ENCODE measurements around the gene GATA2.

The GATA2 gene

GRCh38 chr3:128459461-128459820 is 33.6 kb downstream of the GATA2 start:
- Histone ChIP-seq H3K27ac (replicated peaks) (no peak overlapping the region), H3K4me3 (replicated peaks; ENCODE audit: insufficient read depth, low read length) (no peak overlapping the region), H3K27me3 (ENCODE audit: insufficient read depth, poor library complexity, severe bottlenecking) (peaks cover 30% of the 10 kb centered on the region)
- TF ChIP-seq REST (IDR thresholded peaks at IDR 0.05; ENCODE audit: insufficient replicate concordance, low read depth) (no peak), GABPA (IDR thresholded peaks at IDR 0.05; ENCODE audit: low read depth) (no peak)
- no peak for DNase-seq (ENCODE audit: low read depth in 1 of 2, low spot score in 1 of 2)

GRCh38 chr3:128458746-128459460 is 34.1 kb downstream of the GATA2 start:
- no peak for DNase-seq (ENCODE audit: low read depth in 1 of 2, low spot score in 1 of 2)
- peaks cover 33% of the 10 kb centered on the region for H3K27me3 ChIP-seq (ENCODE audit: insufficient read depth, poor library complexity, severe bottlenecking)
- TF ChIP-seq CTCF (IDR thresholded peaks at IDR 0.05; ENCODE audit: insufficient read depth, low read length) (no peak), SPI1 (IDR thresholded peaks at IDR 0.05; ENCODE audit: borderline replicate concordance, low read depth) (no peak), GABPA (IDR thresholded peaks at IDR 0.05; ENCODE audit: low read depth) (no peak), POLR2AphosphoS5 (IDR thresholded peaks at IDR 0.05; ENCODE audit: low read depth) (no peak), REST (IDR thresholded peaks at IDR 0.05; ENCODE audit: insufficient replicate concordance, low read depth) (no peak)
- no peak overlapping the region for H3K4me3 ChIP-seq (replicated peaks; ENCODE audit: insufficient read depth, low read length)
- H3K27ac ChIP-seq (replicated peaks), result no peak overlapping the region

- Histone ChIP-seq H3K27ac (replicated peaks) (no peak overlapping the region), H3K4me3 (replicated peaks; ENCODE audit: insufficient read depth, low read length) (no peak overlapping the region), H3K27me3 (ENCODE audit: insufficient read depth, poor library complexity, severe bottlenecking) (peaks cover 39% of the 10 kb centered on the region)
- no peak for DNase-seq (ENCODE audit: low read depth in 1 of 2, low spot score in 1 of 2)
- no peak for TF ChIP-seq CTCF (IDR thresholded peaks at IDR 0.05; ENCODE audit: insufficient read depth, low read length)
- TF ChIP-seq POLR2AphosphoS5 (IDR thresholded peaks at IDR 0.05; ENCODE audit: low read depth), result no peak
- TF ChIP-seq GABPA (IDR thresholded peaks at IDR 0.05; ENCODE audit: low read depth), result no peak
- TF ChIP-seq SPI1 (IDR thresholded peaks at IDR 0.05; ENCODE audit: borderline replicate concordance, low read depth), result no peak
- TF ChIP-seq REST (IDR thresholded peaks at IDR 0.05; ENCODE audit: insufficient replicate concordance, low read depth), result no peak
Observed at GRCh38 chr3:128457937-128458336, 35.1 kb downstream of the GATA2 start.
